GM18505 (cell line): Measurements from ENCODE around the gene NPTN.
"Not testable (repeated sequence)": the region's sequence is repeated elsewhere in the genome, so short reads cannot be mapped to it uniquely, and the experiment has no call there.

Experiments used
- ATAC-seq: cut with Tn5 transposase; IDR thresholded peaks from one replicate; pipeline ENCODE4 v1.9.1; 2021; ENCODE audit not compliant: unreplicated experiment
- POLR2A ChIP-seq: IDR thresholded peaks from 4 replicates; pipeline ENCODE4 v1.6.1; 2011; ENCODE audit warnings: borderline replicate concordance; ENCODE audit not compliant: insufficient read depth, insufficient read length; ENCODE audit errors: extremely low read depth

The NPTN gene

GRCh38 chr15:73654659-73655058 is 21.5 kb upstream of the NPTN start:
- no peak for ATAC-seq
- no peak for TF ChIP-seq POLR2A

GRCh38 chr15:73650416-73651126 is 17.4 kb upstream of the NPTN start:
- no peak for ATAC-seq
- TF ChIP-seq POLR2A: no peak

DNA sequence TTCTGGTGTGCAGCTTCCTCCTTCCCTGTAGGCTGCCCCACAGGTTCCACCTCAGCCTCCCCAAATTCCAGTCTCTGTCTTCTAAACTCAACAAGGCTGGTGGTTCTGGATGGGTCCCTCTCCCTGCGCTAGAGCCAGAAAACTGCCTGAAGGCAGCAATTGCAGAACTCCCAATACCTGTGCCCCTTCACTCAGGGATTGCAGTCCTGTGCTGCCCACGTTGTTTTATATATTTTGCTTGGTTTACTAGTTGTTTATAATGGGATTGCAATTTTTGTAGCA is 14.8 kb upstream of the NPTN start:
- no peak for TF ChIP-seq POLR2A
- no peak for ATAC-seq

DNA sequence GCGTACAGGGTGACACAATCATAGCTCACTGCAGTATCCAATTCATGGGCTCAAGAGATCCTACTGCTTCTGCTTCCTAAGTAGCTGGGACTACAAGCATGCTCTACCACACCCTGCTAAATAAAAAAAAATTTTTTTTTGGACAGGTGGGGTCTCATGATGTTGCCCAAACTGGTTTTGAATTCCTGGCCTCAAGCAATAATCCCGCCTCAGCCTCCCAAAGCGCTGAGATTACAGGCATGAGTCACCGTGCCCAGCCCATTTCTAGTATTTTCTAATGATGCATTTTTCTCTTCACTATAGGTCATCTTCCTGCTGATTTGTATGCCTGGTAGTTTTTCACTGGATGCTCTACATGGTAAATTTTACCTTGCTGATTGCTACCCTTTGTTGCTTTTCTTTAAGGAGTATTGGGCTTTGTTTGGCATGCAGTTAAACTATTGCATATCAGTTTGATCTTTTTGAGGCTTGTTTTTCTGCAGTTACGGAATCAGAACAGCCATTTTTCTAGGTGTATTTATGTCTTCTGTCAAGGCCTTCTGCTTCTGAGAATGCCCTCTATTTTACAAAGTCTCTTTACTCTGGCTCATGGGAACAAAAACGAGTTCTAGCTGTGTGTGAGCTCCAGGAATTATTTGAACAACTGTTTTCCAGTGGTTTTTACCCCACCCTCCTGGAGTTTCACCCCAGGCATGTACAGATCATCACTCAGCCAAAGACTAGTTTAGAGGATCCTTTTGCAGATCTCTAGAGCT is 14.2 kb upstream of the NPTN start:
- no peak for ATAC-seq
- TF ChIP-seq POLR2A: no peak

DNA sequence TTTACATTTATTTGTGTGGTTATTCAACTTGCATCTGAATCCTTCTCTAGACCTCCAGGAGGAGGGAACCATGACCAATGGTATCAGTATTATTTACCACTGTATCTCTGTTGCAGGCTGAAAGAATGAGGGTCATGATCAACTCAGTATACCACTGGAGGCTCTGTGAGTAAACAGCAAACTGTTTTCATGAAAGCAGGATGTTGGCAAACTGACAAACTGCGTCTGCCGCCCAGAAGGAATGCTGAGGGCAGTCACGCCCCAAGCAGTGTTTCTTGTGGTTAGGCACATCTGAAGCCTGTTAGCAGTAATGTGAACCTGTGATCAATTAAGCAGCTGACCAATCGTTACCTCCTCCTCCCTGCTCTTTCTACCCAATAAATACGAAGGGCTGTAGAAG is 6.3 kb upstream of the NPTN start:
- not testable (repeated sequence) for ATAC-seq

DNA sequence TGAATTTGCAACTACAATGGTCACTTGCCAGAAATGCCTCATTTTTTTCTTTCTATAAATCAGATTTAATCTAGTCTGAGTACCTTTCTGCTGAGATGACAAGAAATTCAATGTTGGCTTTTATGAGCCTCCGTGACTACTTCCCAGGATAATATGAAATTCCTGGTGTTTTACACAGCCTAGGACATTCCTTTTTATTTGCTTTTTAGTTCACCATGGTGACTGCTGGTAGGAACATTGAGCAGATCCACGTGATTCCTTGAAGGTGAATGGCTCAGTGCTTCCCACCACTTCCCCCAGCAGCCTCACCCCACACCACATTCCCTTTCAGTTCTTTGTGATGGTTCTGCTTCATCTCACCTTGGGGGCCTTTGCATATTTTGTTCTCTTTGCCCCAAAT is 4.3 kb upstream of the NPTN start:
- no peak for TF ChIP-seq POLR2A
- no peak for ATAC-seq

GRCh38 chr15:73633991-73634495 is 854 bp upstream of the NPTN start:
- TF ChIP-seq POLR2A: no peak
- ATAC-seq: no peak

DNA sequence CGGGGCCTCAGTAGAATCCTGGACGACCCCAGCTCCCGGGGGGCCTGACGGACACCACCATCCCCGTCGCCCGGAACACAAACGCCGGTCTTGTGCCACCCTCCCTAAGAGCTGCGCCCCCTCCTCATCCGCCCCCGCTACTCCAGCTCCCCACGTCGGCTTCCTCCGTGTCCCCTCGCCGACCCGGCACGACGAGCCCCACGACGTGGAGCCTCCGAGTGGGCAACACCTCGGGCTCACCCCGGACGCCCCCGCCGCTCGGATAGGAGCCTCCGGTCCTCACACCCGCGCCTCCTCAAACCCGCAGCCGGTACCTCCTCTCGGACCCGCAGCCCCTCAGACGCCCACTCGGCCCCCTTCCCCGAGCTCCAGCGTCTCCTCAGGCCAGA is 525 bp downstream of the NPTN start:
- ATAC-seq: no peak
- no peak for TF ChIP-seq POLR2A

GRCh38 chr15:73631915-73632669 is 1.1 kb downstream of the NPTN start:
- ATAC-seq: no peak
- TF ChIP-seq POLR2A: no peak

- TF ChIP-seq POLR2A: no peak
- ATAC-seq: no peak
These were observed 2.2 kb downstream of the NPTN start for GRCh38 chr15:73630921-73631362.

DNA sequence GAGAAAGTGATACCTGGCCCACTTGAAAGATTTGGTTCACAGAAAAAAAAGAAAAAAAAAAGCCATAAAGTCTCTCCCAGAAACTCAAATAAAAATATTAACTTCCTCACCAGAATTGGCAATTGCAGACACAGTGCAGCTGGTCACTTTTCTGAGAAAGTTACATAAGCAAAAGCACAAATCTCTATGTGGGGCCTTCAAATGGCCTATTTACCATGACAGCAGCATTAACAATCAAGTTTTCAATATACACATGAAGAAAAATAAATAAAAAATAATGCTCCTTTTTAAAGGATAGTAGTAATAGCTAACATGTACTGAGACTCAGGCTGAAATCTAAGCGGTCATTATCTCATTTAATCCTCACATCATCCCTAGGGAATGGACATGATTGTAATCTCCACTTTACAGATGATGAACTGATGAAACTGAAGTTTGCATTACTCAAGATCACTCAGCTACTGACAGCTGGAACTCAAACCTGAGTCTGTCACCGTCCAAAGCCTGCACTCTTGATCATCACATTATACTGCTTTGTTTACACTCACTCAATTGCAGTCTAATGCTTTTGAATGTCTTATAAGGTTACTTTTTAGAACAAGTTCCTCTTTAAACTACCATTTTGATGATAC is 3.3 kb downstream of the NPTN start:
- ATAC-seq: no peak
- TF ChIP-seq POLR2A: no peak

DNA sequence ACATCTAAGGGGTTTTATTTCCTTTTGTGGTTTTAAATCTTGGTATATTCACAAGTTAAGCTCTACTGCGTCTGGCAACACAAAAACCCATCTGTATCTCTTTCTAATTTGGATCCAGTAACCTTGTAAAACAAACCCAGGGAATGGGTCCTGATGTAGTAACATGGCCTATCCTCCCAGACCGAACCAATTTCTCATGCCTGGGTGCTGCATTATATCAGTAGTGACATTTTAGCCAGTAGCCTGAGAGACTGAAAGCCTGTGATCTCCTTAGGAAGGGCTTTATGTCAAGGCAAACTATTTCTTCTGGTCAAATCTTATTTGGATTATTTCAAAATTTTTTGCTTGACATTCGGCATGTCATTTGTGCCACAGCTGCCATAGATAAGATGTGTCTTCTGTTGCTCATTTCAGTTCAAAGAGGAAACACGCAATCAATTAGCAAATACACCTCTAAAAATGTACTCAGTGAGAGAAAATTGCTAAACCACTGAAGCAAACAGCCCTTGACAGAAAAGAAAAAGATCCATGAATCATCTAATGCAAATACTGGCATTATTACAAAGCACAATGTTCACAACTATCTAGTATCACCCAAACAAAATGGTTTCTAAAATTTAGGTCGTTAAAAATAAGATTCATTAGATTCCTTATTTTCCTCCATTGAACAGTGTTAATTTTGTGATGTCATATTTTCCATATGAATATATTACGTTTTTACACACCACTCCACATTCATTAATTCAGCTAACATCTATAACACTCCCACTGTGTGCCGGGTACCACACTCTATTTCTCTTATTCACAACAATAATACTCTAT is 4.0 kb downstream of the NPTN start:
- no peak for ATAC-seq
- no peak for TF ChIP-seq POLR2A

DNA sequence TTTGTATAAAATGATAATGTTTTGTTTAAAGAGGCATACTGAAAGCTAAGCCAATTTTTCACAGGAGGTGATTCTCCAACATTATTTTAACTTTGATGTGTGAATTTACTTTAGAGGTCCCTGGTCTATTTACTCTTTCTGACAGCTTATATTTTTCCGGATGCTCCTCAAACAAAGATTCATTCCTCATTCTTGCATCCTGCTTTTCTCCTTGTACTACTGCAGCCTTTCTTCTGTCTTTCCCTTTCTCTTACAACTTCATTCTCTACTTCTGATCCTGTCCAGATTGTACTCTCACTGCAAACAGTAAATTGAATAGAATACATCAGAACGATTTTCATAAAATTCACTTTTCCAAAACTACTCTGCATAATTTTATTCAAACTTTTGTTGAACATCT is 5.1 kb downstream of the NPTN start:
- no peak for ATAC-seq
- no peak for TF ChIP-seq POLR2A
